Esophagus (tissue), 2 donors: ENCODE data around the gene CCDC33. TPM values are rescaled to one million over a fixed set of nuclear protein-coding genes. Genes with fewer than 3 reads are reported as not detected.

Experiments used
- H3K27ac ChIP-seq, 2 donors: one replicate each; pipeline ENCODE4 v1.5.1; 2013; ENCODE audit warnings: low read depth in 2 of 2, mild to moderate bottlenecking in 2 of 2, inconsistent platforms in 1 of 2, low read length in 1 of 2, moderate library complexity in 1 of 2
- H3K27me3 ChIP-seq, 2 donors: one replicate each; pipeline ENCODE4 v1.6.1; 2013; ENCODE audit warnings: low read length in 2 of 2, control low read depth in 1 of 2, mild to moderate bottlenecking in 1 of 2; ENCODE audit not compliant: insufficient read depth in 2 of 2, control insufficient read depth in 1 of 2
- H3K36me3 ChIP-seq, 2 donors: one replicate each; pipeline ENCODE4 v1.6.1; 2013; ENCODE audit warnings: low read length in 1 of 2; ENCODE audit not compliant: control insufficient read depth in 2 of 2, insufficient read depth in 2 of 2
- H3K4me1 ChIP-seq, 2 donors: one replicate each; pipeline ENCODE4 v1.6.1; 2013; ENCODE audit warnings: low read length in 1 of 2; ENCODE audit not compliant: control insufficient read depth in 2 of 2, insufficient read depth in 2 of 2
- H3K4me3 ChIP-seq, 2 donors: one replicate each; pipeline ENCODE4 v1.5.1; 2013; ENCODE audit warnings: low read length in 2 of 2, mild to moderate bottlenecking in 2 of 2, low read depth in 1 of 2, moderate library complexity in 1 of 2
- H3K9me3 ChIP-seq, 2 donors: one replicate each; pipeline ENCODE4 v1.6.1; 2013; ENCODE audit warnings: mild to moderate bottlenecking in 2 of 2, low read depth in 1 of 2, low read length in 1 of 2, moderate library complexity in 1 of 2; ENCODE audit not compliant: control insufficient read depth in 2 of 2, insufficient read depth in 1 of 2
- WGBS, 2 donors: extraction: QIAGEN DNeasy Blood & Tissue Kit; methylation state at CpG; one replicate each; pipeline ENCODE4 v1.1.7; 2013; 5-methylcytosine and 5-hydroxymethylcytosine counted together
- polyA plus RNA-seq, 2 donors: library from polyadenylated mRNA; stranded (reverse); fragments of 200-250 nt; gene quantifications; one replicate each; pipeline ENCODE4 v1.2.3, GENCODE V29; 2013
- donor health status: healthy with polysubstance abuse.
- donor health status: Bipolar disorder and iron deficiency.

Gene CCDC33
- polyA plus RNA-seq, 2 donors = not detected

DNA sequence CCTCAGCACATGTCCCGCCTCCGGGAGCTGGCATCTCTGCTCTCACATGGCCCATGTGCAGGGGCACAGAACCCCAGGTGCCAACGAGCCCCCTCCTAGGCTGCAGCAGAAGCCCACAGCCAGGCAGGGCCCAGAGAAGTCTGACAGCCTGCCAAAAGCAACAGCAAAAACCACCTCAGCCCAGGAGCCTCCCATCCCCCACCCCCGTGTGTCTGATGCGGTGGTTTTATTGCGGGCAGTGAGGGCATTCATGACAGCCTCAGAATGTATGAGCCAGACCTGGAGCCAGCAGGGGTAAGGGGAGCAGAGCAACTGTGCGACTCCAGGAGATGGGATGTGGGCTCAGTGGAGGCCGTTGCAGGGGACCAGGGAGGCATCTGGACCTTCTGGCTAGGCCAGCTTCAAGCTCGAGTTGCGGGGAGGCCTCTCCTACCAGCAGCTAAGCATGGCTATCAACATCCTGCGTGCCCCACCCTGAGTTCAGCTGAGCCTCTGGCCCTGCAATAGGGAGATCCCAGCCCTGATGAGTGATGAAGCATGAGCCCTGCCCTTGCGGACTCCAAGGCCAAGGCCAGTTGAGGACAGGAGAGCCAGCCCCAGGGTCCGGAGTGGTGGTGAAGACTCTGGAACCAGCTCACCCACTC is 78.8 kb downstream of the CCDC33 start:
- WGBS, 2 donors = 73 to 77% methylated on average over 13 of the region's 13 CpGs
- Histone ChIP-seq H3K27me3 (no peaks in the 10 kb centered on the region), H3K27ac (no peak overlapping the region), H3K4me3 (no peak overlapping the region), H3K4me1 (no peaks in the 10 kb centered on the region), H3K9me3 (no peaks in the 10 kb centered on the region), H3K36me3 (no peaks in the 10 kb centered on the region)

DNA sequence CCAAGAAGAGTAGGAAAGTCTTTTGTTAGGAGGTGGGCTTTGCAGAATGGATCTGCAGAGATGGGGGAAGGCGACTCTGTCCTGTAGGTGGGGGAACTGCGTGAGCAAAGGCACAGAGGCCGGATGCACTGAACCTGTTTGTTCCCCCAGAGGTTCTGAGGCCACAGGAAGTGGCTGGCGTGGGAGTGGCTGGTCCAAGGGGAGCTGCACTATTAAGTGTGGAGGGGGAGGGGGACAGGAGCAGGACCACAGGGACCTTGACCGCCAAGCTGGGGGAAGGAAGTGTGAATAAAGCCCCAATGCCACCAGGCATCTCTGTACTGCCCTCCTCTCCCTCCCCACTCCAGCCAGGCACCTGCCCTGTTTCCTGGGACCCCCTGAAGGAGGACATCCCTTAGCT is 79.5 kb downstream of the CCDC33 start:
- no peak overlapping the region for H3K27ac ChIP-seq
- WGBS, 2 donors = 62 to 69% methylated on average over 5 of the region's 5 CpGs
- no peak overlapping the region for H3K4me3 ChIP-seq
- no peaks in the 10 kb centered on the region for H3K9me3 ChIP-seq
- no peaks in the 10 kb centered on the region for H3K36me3 ChIP-seq
- no peaks in the 10 kb centered on the region for H3K27me3 ChIP-seq
- H3K4me1 ChIP-seq = no peaks in the 10 kb centered on the region

DNA sequence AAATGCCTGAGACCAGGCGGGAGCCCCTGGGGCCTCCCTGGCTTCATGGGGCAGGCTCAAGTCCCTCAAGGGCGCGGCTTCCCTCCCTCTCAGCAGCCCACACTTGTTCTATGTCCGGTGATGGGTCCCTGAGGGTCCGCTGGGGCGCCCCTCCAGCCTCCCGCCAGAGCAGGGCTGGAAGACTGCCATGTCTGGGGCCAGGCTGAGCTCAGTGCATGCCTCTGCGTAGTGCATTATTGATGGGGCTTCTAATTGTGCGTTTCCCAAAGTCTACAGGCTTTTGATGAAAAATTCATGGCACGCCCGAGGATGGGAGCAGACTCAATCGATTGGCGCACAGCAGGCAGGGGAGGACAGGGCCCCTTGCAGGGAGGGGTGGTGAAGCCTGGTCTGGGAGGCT is 80.0 kb downstream of the CCDC33 start:
- Histone ChIP-seq H3K27me3 (no peaks in the 10 kb centered on the region), H3K27ac (no peak overlapping the region), H3K4me1 (no peaks in the 10 kb centered on the region), H3K4me3 (no peak overlapping the region), H3K9me3 (no peaks in the 10 kb centered on the region), H3K36me3 (no peaks in the 10 kb centered on the region)
- WGBS, 2 donors = 60 to 61% methylated on average over 13 of the region's 13 CpGs

DNA sequence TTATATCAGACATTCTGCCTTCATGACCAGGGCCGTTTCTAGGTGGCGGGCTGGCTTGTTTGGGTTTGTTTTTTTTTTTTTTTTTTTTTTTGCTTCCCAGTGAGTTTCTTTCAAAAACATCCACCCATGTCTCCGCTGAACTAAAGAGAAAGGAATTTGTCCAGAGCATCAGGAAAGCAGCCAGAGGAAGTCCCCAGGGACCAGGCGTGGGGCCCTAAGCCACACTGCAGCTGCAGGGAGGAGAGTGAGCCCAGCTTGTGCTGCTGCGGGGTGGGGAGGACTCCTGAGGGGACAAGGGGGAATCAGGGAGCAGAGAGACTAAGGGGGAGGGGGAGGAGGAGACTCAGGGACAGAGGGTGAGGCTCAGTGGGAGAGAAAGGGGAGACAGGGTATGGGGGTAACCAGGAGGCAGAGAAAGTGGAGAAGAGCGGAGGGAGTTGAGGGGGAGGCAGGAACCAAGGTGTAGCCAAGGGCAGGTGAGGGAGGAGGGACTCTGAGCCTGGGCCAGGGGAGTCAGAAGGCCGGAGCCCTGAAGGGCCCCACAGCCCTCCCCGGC is 81.8 kb downstream of the CCDC33 start:
- H3K36me3 ChIP-seq = no peaks in the 10 kb centered on the region
- H3K9me3 ChIP-seq = no peaks in the 10 kb centered on the region
- H3K4me3 ChIP-seq = no peak overlapping the region
- no peaks in the 10 kb centered on the region for H3K27me3 ChIP-seq
- WGBS, 2 donors = 49 to 57% methylated on average over 8 of the region's 8 CpGs
- no peaks in the 10 kb centered on the region for H3K4me1 ChIP-seq
- H3K27ac ChIP-seq = peak overlapping the region in 1 of 2 donors; percentile 34

DNA sequence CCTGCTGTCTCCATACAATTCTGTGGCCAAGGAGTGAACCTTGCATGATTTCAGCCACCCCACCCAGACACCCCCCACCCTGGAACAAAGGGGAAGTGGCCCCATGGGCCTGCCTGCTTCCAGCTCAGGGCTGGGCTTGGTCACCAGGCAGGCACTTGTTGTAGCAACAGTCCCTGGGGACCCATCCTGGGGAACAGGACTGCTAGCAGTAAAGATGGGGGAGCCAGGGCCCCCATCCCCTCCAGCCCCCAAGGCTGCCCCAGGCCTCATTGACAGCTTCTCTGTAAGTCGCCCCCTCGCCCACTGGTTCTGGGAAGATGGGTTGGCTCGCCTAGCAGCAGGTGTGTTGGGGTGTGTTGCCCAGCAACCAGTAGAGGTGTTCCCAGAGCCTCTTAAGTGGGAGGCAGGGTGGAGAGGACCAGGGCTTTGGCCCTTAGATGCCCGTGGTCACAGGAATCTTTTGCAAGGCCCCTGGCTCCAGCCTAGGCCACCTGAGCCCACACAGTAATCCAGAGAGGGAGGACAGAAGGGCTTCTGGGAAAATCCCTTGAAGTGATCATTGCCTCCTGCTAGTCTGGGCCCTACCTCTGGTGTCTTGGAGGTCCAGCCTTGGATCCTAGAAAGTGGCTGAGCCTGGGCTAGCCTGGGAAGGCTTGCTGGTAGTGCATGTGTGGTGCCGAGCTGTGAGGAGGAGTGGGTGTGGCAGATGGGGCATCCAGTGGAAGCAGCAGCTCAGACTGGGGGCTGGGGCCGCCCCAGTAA is 82.4 kb downstream of the CCDC33 start:
- no peak overlapping the region for H3K4me3 ChIP-seq
- H3K27me3 ChIP-seq = no peaks in the 10 kb centered on the region
- no peaks in the 10 kb centered on the region for H3K36me3 ChIP-seq
- H3K4me1 ChIP-seq = no peaks in the 10 kb centered on the region
- no peak overlapping the region for H3K27ac ChIP-seq
- WGBS, 2 donors = 76 to 82% methylated on average over 6 of the region's 6 CpGs
- H3K9me3 ChIP-seq = no peaks in the 10 kb centered on the region

DNA sequence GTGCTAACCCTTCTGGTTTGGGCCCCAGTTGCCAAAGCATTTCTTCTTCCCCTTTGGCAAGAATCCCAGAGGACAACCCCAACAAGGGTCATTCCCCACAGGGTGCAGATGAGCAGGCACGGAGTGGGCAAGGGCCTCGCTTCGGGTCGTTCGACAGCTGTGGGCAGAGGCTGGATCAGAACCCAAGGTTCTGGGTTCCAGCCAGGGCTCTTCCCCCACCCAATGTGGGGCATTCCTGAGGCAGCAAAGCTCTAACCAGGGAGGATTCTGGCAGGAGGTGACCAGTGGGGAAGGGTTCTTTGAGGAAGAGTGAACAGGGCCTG is 83.0 kb downstream of the CCDC33 start:
- H3K9me3 ChIP-seq = no peaks in the 10 kb centered on the region
- no peaks in the 10 kb centered on the region for H3K4me1 ChIP-seq
- H3K27me3 ChIP-seq = no peaks in the 10 kb centered on the region
- 85 to 92% methylated on average over 5 of the region's 5 CpGs for WGBS, 2 donors
- H3K27ac ChIP-seq = no peak overlapping the region
- no peak overlapping the region for H3K4me3 ChIP-seq
- no peaks in the 10 kb centered on the region for H3K36me3 ChIP-seq

DNA sequence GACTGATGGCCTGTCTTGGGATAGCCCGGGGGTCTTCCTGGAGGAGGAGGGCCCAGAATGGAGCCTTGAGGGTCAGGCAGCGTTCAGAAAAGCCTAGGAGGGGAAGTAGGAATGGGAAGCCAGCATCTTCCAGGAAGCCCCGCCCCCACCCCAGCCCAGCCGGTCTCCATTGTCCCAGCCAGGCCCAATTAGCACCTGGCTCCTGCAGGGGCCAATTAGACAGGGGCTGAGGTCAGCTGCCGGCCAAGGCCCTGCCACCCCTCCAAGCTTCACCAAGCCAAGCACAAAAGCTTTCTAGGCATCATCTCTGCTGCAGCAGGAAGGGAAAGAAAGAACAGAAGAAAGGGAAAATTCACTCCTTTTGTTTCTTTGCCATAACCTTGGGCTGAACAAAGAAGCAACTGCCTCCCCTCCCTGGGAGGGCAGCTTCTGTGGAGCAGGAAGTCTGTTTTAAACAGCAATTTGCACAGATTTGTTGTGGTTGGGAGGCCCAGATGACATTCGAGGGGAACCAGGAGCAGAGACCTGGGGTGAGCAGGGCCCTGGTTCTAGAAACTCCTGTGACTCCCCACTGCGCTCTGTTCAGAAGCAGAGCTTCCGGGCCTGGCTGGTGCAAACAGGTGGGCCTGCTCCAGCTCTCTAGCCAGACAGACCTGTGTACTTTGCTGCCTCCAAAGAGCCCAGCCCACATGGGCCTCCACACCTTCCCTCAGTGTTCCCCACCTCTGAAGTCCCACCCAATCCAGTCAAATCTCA is 83.6 kb downstream of the CCDC33 start:
- WGBS, 2 donors = 50 to 58% methylated on average over 8 of the region's 8 CpGs
- no peaks in the 10 kb centered on the region for H3K9me3 ChIP-seq
- no peaks in the 10 kb centered on the region for H3K27me3 ChIP-seq
- H3K4me3 ChIP-seq = no peak overlapping the region
- no peaks in the 10 kb centered on the region for H3K4me1 ChIP-seq
- H3K27ac ChIP-seq = no peak overlapping the region
- no peaks in the 10 kb centered on the region for H3K36me3 ChIP-seq

DNA sequence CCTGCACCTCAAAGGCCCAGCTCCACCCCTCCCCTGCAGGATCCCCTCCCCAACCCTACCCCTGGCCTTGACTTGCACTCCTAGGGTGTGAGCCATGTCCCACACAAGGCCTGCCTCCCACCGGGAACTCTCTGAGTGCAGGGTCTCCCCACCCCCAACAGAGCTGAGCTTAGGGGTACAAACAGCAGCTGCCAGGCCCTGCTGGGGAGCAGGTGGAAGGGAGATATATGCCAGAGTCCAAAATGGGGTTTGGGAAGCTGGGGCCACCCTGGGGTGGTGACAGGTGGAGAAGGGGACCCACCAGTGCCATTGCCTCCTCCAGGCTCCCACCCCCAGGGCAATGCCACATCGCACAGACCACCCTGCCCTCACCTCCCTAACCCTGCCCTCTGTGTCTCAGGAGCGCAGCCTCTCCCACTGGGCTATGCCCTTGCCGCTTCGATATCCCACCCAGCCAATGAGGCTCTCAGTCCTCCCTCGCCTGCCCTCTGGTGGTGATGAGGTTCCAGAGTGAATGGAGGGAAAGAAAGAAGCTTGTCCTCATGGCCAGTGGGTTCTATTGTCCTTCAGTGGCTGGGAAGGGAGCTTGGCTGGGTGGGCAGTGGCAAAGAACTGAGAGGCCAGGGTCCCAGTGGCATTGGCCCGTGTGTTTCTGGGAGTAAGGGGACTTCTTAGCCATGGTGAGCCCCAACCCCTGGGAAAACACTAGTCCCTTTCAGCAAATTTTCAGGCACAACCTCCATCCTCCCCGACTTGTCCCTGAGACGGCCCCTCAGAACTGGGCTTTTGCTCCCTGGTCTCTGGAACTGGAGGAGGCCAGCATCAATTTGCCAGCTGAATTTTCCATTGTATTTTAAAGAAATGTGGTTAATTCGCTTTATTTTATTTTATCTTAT is 84.5 kb downstream of the CCDC33 start:
- no peaks in the 10 kb centered on the region for H3K9me3 ChIP-seq
- no peaks in the 10 kb centered on the region for H3K36me3 ChIP-seq
- H3K27me3 ChIP-seq = no peaks in the 10 kb centered on the region
- WGBS, 2 donors = 77 to 83% methylated on average over 9 to 10 of the region's 10 CpGs
- H3K4me1 ChIP-seq = no peaks in the 10 kb centered on the region
- no peak overlapping the region for H3K4me3 ChIP-seq
- no peak overlapping the region for H3K27ac ChIP-seq

DNA sequence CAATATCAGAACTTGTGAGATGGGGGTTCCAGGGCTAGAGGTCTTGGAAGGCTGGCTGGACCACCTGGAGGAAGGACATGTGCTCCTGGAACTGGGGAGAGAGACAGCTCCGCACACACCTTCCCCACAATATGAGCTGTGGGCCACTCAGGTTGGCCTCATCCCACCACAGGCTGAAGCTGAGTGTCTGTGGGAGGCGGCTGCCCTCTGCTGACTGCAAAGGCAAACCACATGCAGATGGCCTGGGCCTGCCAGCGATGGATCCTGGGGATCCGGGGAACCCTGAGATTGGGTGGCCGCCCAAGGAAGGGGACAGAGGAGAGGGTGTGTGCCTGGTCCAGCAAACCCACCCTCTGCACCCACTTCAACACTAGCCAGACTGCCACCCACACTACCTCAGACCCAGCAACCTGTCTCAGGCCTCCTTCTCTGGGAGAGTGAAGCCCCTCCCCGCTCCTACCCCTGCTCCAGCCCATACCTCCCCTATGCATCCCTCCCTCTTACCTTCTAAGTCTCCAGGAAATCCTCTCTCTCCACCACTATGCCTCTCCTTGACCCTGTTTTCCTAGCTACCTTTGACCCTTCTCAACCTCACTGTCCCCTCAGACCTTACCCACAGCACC is 86.5 kb downstream of the CCDC33 start:
- 27 to 31% methylated on average over 6 of the region's 6 CpGs for WGBS, 2 donors
- H3K9me3 ChIP-seq = peaks cover 0 to 3% of the 10 kb centered on the region in 2 donors
- no peak overlapping the region for H3K4me3 ChIP-seq
- H3K36me3 ChIP-seq = no peaks in the 10 kb centered on the region
- H3K27ac ChIP-seq = no peak overlapping the region
- no peaks in the 10 kb centered on the region for H3K27me3 ChIP-seq
- no peaks in the 10 kb centered on the region for H3K4me1 ChIP-seq
